ENCODE measurements around the gene CCDC187.

Gene CCDC187

GRCh38 chr9:136206602-136207275 is 97.2 kb downstream of the CCDC187 start:
- no peak for DNase-seq (ENCODE audit: low read depth, low spot score)

DNA sequence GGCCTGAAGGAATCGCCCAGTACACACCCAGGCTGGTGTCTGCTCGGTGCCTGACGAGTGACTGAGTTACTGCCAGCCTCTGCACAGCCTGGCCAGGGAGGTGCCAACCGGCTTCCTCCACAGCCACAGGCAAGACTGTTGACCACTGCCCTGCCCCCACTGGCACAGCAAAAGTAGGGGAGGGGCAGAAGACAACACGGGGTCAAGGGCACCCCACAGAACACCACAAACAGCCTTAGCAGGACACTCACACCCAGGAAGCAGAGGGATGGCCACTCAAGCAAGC is 98.2 kb downstream of the CCDC187 start:
- no peak for DNase-seq (ENCODE audit: low read depth, low spot score)

DNA sequence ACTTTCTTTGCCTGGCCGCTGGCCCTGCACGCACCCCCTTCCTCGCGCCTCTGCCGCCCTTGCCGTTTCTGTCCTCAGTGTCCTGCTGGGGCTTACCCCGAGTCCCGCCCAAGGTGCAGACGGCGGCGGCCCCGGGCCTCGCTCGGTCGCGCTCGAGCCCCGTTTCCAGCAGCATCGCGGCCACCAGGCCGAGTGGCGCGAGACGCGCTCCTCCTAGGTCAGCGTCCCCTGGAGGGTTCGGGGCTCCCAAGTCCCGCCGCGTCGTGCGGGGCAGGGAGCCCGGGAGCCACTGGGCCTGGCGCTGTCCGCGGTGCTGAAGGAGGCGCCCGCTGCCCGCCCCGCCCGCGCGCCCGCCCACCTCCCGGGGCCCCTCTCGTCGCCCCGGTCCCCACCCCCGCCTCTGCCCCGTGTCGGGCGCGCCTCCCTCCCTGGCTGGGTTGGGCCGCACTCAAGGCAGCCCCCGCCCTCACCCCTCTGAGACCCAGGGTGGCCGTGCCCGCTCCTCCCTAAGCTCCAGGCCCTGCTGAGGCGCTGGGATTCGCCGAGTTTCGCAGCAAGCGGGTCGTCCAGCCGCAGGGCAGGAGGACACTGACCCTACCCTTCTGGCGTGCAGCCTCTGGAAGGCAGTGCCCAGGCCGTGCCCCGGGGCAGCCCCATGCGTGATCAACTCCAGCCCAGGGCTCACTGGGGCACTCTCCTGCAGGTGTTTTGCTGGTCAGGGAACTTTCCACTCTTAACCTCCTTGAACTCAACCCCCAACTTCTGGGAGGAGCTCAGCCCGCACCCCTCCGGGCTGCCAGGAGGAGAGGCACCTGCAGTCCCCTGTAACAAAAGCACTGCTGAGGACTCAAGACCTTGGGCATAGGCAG is 98.8 kb downstream of the CCDC187 start, which contains the start of gene LHX3:
Gene LHX3 (minus strand): TSS at position 291 of the 869 bp plus-strand sequence. CDS start 116 bp downstream, at position 175.
- no peak for DNase-seq (ENCODE audit: low read depth, low spot score)

GRCh38 chr9:136204145-136204805 is 99.6 kb downstream of the CCDC187 start:
- DNase-seq (ENCODE audit: low read depth, low spot score): no peak

DNA sequence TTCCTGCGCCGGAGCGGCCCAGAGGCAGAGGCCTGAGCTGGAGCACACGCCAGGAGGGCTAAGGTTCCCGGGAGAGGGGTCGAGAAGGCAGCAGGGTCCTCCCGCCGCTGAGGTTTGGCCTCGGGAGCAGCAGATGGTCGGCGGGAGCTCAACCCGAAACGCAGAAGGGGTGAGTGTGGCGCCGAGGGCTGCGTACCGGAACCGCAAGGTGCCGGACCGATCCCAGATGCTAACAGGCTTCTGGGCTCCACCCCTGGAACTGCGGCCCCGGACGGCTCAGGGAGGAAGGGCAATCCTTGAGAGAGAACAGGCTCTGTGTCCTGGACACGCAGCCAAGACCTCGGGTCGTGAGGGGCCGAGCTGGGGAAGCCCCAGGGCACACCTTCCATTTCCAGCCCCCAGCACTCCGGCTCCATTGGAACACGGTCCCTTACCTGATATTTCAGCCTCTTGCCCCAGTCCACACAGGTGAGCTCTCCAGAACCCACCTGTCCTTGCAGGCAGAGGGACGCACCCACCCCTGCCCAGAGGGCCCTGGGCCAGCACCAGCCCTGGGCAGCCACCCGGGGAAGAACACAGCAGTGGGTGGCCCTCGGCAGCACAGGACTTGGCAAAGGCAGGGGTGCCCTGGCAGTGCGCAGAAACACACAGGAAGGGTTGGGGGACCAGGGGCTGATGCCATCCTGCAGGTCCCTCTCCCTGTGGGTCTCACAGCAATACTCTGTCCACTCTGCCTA is 100.3 kb downstream of the CCDC187 start:
- no peak for DNase-seq (ENCODE audit: low read depth, low spot score)

DNA sequence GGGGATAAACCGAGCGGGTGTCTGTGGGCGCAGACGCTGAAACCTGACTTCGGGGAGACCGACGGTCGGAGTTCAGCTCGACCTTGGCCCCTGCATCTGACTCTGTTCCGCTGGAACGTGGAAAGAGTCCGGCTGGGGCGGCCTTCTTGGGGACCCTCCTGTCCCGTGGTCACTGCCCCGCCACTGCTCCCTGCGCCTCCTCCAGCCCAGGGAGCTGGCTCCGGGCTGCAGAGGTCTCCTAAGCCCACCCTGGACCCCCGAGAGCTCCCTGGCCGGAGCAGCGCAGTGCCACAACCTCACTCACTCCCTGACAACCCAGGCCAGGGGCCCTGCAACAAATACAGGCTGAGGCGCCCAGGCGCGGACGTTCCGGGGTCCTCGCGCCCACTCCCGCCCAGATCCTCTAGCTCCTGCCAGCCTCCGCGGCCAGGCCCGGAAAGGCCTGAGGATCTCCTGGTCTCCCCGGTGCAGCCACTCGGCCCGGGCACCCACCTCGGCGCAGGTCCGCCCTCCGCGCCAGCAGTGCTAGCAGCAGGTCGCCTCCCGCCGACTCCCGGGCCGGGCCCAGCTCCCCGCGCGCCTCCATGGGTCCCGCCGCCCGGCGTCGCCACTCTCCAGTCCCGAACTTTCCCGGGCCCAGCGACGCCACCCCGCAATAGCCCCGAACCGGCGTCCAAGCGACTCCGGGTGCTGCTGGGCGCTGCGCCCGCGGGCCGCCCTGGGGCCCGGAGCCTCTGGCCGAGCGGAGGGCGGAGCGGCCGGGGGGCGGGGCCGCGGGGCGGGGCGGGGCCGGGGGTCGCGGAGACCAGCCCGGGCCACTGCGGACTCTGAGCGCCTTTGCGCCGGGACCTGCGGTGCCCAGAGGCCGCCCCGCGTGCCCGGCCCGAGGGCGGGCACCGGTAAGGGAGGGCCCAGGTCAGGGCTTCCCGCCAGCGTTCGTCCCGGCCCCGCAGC is 101.2 kb downstream of the CCDC187 start:
- DNase-seq (ENCODE audit: low read depth, low spot score): no peak

DNA sequence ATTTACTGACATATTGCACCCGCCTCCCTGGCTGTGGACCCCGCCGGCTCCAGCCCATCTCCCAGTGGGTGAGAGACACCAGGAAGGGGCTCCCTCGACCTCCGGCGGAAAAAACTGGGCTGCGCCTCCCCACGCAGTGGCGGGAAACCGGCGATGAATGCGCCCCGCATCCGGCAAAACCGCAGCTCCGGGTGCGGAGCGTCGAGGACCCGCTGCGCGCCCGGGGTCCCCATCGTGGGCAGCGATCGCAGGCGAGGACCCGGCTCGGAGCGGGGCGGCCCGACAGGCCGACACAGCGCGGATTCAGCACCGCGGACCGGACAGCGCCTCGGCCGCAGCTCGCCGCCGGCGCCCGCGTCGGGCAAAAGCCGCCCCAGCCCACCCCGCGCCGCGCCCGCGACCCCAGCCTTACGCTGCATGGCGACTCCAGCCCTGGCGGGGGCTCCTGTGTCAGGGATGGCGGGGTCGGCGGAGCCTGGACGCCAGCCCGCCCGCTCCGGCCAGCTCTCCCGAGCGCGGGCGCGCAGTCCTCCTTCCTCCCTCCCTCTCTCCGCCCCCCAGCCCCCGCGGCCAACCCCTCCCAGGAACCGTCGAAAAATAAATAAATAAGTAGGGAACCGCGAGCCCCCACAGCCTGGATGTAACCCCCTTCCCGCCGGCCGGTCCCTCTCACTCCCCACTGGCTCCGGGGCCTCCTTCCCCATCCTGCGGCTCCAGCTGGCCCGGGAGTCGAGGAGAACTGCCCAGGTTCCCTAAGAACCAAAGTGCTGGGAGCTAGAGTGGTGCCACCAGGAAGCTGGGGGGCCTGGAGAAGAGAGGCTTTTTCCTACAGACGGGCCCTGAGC is 102.1 kb downstream of the CCDC187 start:
- no peak for DNase-seq (ENCODE audit: low read depth, low spot score)

GRCh38 chr9:136201174-136201573 is 102.7 kb downstream of the CCDC187 start:
- DNase-seq (ENCODE audit: low read depth, low spot score): no peak

DNA sequence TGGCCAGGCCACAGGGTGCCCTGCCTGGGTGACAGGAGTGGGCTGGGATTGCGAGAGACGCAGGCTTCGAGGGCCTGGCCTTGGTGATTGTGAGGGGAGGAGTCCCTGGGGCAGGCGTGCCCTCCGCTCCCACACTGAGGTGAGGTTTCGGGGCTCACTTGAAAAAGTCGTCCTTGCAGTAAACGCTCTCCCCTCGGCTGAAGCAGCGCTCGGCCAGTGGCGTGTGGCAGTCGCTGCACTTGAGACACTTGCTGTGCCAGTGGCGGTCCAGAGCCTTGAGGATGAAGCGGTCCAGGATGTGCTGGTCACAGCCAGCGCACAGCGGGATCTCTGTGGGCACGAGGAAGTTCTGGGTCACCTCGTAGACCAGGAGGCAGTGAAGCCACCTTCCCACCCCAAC is 103.5 kb downstream of the CCDC187 start:
- no peak for DNase-seq (ENCODE audit: low read depth, low spot score)

Measured in brain pericyte (primary cell).